ENCODE measurements around the gene HTRA3.

DNA sequence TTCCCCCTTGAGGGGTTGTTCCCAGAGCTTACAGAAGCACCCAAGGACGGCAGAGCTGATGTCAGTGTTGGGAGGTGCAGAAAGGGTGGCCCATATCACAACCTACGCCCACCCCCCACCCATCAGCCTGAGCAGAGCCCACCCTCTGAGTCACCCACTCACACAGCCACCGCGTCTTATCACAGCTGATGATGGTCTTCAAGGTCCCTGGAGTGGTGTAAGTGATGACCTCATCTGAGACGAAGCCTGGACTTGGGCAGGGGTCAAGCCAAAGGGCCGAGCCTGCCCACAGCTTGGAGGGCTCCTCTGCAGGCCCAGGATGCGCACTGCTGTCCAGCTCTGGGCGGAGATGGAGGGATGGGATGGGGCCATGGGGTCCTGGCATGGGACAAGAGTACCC, 3.0 kb upstream of the HTRA3 start:
- no peak for TF ChIP-seq EZH2 (IDR thresholded peaks at IDR 0.05; ENCODE audit: borderline replicate concordance, low read depth, low read length, poor library complexity, severe bottlenecking)
- TF ChIP-seq, protein P1, sequence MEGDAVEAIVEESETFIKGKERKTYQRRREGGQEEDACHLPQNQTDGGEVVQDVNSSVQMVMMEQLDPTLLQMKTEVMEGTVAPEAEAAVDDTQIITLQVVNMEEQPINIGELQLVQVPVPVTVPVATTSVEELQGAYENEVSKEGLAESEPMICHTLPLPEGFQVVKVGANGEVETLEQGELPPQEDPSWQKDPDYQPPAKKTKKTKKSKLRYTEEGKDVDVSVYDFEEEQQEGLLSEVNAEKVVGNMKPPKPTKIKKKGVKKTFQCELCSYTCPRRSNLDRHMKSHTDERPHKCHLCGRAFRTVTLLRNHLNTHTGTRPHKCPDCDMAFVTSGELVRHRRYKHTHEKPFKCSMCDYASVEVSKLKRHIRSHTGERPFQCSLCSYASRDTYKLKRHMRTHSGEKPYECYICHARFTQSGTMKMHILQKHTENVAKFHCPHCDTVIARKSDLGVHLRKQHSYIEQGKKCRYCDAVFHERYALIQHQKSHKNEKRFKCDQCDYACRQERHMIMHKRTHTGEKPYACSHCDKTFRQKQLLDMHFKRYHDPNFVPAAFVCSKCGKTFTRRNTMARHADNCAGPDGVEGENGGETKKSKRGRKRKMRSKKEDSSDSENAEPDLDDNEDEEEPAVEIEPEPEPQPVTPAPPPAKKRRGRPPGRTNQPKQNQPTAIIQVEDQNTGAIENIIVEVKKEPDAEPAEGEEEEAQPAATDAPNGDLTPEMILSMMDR (conservative IDR thresholded peaks at IDR 0.05; ENCODE audit: low read depth, low read length) = no peak
